ENCODE results near the gene ZNF710.

Gene ZNF710

DNA sequence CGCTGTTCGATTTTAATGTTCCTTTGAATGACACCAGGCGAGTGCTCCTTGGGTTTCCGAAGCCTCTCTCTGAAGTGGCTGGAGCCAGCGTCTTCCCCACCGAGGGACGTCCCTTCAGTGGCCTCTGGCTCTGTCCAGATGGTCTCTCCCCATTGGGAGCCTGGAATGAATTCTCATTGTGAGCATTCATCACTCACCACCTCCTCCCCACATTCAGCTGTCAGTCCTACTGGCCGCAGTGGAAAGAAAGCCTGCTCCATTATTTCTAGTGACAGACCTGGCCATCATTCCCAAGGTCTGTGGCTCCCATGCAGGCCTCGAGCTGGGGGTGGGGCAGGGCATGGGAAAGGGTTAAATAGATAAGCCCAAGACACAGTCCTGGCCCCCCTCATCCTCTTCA, 35.2 kb downstream of the ZNF710 start:
- no peak for TF ChIP-seq CTCF (IDR thresholded peaks at IDR 0.05; ENCODE audit: extremely low read depth, insufficient read depth, missing control alignments)
- in situ Hi-C loops (cut with MboI; ENCODE audit: low pct_unique_long_range_greater_than_20kb, low sequenced_read_pairs, unreplicated experiment): no loop called here

GRCh38 chr15:90036806-90037510, 35.8 kb downstream of the ZNF710 start:
- no peak for TF ChIP-seq CTCF (IDR thresholded peaks at IDR 0.05; ENCODE audit: extremely low read depth, insufficient read depth, missing control alignments)
- in situ Hi-C loops (cut with MboI; ENCODE audit: low pct_unique_long_range_greater_than_20kb, low sequenced_read_pairs, unreplicated experiment): no loop called here
- DNase-seq (ENCODE audit: low spot score): no peak

More for the DNA sequence above, 35.2 kb downstream of the ZNF710 start:
- no peak for DNase-seq (ENCODE audit: low spot score)

DNA sequence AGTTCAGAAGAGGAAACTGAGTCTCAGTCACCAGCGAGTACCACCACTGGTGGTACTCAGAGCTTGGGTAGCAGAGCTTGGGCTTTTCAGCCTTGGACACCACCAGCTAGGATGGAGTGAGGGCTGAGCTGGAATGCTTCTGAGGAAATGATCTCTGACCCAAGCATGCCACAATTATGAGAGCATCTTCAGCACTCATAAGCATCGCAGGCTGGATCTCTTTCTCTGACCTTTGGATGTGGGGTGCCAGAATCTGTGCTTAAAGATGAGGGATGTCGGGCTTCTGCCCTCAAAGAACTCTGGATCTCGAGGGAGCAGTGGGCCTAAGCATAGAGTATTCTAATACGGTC, 36.4 kb downstream of the ZNF710 start:
- DNase-seq (ENCODE audit: low spot score): no peak
- in situ Hi-C loops (cut with MboI; ENCODE audit: low pct_unique_long_range_greater_than_20kb, low sequenced_read_pairs, unreplicated experiment): no loop called here
- TF ChIP-seq CTCF (IDR thresholded peaks at IDR 0.05; ENCODE audit: extremely low read depth, insufficient read depth, missing control alignments): no peak

DNA sequence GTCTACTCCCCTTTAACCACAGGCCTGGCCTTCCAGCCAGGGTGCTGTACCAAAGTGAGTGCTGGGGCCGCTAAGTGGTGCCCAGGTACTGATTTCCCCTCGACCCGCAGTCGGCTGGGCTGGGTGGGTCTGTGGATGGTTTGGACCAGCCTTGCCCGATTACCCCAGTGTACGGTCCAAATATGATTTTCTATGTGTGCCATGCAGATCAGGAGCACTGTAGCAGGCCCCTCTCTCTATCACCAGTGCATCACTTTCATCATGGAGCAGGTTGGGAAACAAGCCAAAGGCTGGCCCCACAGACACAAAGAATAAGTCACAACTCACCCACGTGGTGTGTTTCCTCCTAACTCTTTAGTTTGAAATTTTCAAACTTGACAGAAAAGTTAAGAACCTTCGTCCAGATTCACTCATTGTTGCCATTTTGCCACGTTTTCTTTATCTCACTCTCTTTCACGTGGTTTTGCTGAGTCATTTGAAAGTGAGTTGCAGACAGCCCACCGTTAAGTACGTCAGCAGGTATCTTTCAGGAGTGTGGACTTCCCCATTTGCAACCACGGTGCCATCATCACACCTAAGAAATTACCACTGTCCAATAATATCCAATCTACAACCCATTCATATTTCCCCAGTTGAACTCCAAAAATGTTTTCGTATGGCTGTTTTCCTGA, 37.0 kb downstream of the ZNF710 start:
- DNase-seq (ENCODE audit: low spot score): peak; percentile 81
- TF ChIP-seq CTCF (IDR thresholded peaks at IDR 0.05; ENCODE audit: extremely low read depth, insufficient read depth, missing control alignments): no peak
- in situ Hi-C loops (cut with MboI; ENCODE audit: low pct_unique_long_range_greater_than_20kb, low sequenced_read_pairs, unreplicated experiment): no loop called here

DNA sequence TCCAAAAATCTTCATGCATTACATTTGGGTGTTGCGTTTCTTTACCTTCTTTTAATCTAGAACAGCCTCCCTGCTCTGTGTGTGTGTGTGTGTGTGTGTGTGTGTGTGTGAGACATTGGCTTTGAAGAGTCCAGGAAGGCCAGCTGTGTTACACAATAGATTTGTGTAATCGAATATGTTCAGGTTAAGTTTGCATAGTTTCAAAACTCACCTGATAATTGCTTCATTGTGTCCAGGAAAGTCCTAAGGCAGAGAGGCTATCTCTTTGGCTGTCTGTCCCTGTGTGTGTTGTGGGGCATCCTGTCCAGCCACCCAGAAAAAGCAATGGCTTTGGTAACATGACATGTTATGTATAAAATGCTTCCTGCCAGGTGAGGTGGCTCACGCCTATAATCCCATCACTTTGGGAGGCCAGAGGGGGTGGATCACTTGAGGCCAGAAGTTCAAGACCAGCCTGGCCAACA, 37.5 kb downstream of the ZNF710 start:
- DNase-seq (ENCODE audit: low spot score): no peak
- TF ChIP-seq CTCF (IDR thresholded peaks at IDR 0.05; ENCODE audit: extremely low read depth, insufficient read depth, missing control alignments): no peak
- in situ Hi-C loops (cut with MboI; ENCODE audit: low pct_unique_long_range_greater_than_20kb, low sequenced_read_pairs, unreplicated experiment): no loop called here

DNA sequence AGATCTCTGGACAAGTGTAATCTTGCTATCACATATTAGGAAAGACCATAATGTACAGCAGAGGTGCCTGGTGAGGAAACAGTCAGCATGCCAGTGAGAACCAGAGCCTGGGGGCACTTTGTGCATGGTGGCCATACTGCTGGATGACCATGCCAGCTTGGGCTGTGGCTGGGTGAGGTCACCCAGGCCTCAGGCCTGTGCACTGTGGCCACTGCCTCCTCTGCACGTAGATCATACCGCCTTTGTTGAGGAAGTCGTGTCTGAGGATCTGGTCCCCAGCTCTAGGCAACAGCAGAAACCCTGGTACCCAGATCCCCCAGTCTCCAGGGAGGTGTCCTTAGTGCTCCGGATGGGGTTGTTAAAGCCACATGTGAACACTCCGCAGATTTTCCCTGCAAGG, 38.9 kb downstream of the ZNF710 start:
- in situ Hi-C loops (cut with MboI; ENCODE audit: low pct_unique_long_range_greater_than_20kb, low sequenced_read_pairs, unreplicated experiment): no loop called here
- no peak for DNase-seq (ENCODE audit: low spot score)
- TF ChIP-seq CTCF (IDR thresholded peaks at IDR 0.05; ENCODE audit: extremely low read depth, insufficient read depth, missing control alignments): no peak

All from GM13977 (cell line).